PFSK-1 (cell line): ENCODE measurements around the gene RPL38.

ENCODE experiments used
- FOXP2 ChIP-seq: optimal IDR thresholded peaks from 2 replicates; pipeline ENCODE3; 2011; ENCODE audit warnings: borderline replicate concordance, control low read depth, inconsistent platforms; ENCODE audit not compliant: insufficient read depth; ENCODE audit errors: extremely low read length, extremely low read depth
- POLR2AphosphoS5 ChIP-seq: IDR thresholded peaks from 2 replicates; pipeline ENCODE4 v1.6.1; 2012; ENCODE audit warnings: low read depth, mild to moderate bottlenecking, control low read depth, low read length, moderate library complexity
- REST ChIP-seq, 2 experiments: IDR thresholded peaks; 2 replicates each; pipeline versions ENCODE4 v1.6.1 to v1.8.0; 2011 to 2012; ENCODE audit warnings: low read depth in 2 of 2, low read length in 2 of 2, control low read depth in 1 of 2, inconsistent platforms in 1 of 2, mild to moderate bottlenecking in 1 of 2, moderate library complexity in 1 of 2; ENCODE audit not compliant: insufficient read depth in 1 of 2
- SIN3A ChIP-seq: IDR thresholded peaks from 2 replicates; pipeline ENCODE4 v1.6.1; 2012; ENCODE audit warnings: mild to moderate bottlenecking, low read length, moderate library complexity, borderline replicate concordance; ENCODE audit not compliant: insufficient read depth

DNA sequence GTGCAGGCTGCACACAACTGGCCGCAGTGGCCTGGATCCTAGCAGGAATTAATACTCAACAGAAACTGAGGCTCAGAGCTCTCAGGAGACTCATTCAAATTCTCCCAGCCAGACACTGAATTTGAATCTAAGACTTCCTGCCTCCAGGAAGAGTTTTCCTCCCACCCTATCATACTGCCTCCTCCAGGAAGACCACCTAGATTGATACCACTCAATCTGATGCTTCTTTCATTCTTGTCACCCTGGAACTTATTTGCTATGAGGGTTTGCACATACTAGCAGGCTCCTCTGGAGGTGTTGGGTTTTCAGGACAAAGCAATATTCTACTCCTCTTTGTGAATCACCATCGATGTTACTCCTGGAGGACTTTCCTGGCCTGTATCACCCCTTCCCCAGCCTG lies 5.7 kb upstream of the RPL38 start:
- TF ChIP-seq REST (IDR thresholded peaks at IDR 0.05; ENCODE audit: insufficient read depth in 1 of 2, low read depth in 2 of 2, low read length in 2 of 2) = no peak
- no peak for TF ChIP-seq POLR2AphosphoS5
- no peak for TF ChIP-seq FOXP2
- TF ChIP-seq SIN3A = no peak
